ENCODE results near the gene BCL7A. TPM values are rescaled to one million over a fixed set of nuclear protein-coding genes. Genes with fewer than 3 reads are reported as not detected.
"Not testable (repeated sequence)": the region's sequence is repeated elsewhere in the genome, so short reads cannot be mapped to it uniquely, and the experiment has no call there.

BCL7A gene
- total RNA-seq (2014; rRNA removed): 3.1 and 5.7 TPM in 2 replicates
- 3.6 TPM for polyA plus RNA-seq (2012)

DNA sequence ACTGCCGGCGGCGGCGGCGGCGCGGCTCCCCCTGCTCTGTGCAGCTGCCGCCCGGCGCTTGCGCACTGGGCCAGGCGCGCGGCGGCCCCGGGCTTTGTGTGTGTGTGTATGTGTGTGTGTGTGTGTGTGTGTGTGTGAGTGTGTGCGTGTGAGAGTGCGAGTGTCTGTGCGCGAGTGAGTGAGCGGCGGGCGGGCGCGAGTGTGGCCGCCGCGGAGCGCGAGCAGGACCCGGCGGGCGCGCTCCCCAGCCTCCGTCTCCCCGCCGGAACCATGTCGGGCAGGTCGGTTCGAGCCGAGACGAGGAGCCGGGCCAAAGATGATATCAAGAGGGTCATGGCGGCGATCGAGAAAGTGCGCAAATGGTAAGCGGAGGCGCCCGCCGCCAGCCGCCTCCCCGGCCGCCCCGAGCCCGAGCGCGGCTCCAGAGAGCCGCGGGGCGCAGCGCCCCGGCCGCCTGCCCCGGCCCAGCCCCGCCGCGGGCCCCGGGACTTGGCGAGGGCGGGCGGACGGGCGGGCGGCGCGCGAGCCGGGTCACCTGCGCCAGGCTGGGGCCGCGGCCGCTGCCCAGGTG, at the start of gene BCL7A:
BCL7A (plus strand) TSS at position 63 of the 571 bp plus-strand sequence; CDS start at position 271, 208 bp downstream.
- DNase-seq (ENCODE audit: low read depth): peak; percentile 81

DNA sequence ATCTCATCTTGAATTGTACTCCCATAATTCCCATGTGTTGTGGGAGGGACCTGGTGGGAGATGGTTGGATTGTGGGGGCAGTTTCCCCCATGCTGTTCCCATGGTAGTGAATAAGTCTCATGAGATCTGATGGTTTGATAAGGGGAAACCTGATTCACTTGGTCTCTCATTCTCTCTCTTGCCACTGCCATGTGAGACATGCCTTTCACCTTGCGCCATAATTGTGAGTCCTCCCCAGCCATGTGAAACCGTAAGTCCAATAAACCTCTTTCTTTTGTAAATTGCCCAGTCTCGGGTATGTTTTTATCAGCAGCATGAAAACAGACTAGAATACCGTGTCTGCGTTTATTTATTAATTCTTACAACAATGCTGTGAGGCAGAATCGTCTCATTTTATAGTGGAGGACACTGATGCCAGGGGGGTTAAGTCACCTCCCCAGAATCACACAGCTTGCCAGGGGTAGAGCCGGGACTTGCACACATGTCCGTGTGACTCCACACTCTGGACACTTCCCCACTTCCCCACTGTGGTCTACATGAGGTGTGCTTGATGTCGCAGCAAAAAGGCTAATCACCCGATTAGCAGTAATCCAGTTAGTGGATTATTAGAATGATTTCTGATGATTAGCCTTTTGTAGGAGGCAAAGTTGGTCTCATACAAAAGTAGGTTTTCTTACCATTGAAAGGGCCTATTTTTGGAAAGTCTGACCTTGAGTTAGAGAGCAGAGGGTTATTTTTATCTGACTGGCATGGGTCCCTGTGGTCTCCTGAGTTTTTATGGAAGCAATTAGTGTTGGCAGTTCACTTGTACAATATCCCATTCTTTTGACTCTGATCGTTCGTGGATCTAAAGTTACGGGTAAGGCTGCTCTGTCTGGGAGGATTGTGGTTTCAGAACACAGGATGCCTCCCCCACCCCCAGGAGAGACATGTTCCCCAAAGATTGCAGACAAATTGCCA, 47.4 kb upstream of the BCL7A start:
- DNase-seq (ENCODE audit: low read depth): no peak

- DNase-seq (ENCODE audit: low read depth): no peak
Observed at GRCh38 chr12:121975021-121975420, 46.7 kb upstream of the BCL7A start.

DNA sequence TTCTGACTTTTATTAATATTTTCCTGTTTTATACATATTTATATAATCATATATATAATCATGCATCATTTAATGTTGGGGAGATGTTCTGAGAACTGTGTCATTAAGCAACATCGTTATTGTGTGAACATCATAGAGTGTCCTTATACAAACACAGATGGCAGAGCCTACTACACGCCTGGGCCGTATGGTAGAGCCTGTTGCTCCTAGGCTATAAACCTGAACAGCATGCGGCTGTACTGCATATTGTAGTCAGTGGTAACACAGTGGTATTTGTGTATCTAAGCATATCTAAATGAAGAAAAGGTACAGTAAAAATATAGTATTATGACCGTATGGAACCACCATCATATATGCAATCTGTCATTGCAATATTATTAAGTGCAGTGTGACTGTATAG, 44.7 kb upstream of the BCL7A start:
- DNase-seq (ENCODE audit: low read depth): no peak

DNA sequence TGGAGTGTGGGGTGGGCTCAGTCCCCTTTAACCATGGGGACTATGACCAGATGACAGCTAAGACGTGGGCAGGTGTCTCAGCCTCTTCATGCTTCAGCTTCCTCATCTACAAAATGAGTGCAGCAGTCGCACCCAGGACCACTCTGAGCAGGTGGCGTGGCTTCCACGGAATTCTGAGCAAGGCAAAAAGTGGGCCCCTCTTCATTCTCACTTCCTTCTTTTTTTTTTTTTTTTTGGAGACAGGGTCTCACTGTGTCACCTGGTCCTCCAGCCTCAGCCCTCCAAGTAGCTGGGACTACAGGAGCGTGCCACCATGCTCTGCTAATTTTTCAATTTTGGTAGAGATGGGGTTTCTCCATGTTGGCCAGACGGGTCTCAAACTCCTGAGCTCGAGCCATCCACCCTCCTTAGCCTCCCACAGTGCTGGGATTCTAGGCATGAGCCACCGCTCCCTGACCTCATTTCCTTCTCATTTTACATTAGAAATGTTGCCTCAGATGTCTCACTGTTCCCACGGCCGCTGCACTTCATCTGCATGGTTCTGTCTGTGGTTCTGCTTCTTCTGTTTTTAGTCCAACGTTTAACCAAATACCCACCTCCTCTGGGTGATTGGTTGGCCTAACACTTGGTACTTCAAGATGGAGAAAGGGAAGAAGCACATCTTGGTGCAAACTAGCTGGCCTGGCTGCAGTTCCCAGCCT, 41.3 kb upstream of the BCL7A start:
- peak; percentile 31 for DNase-seq (ENCODE audit: low read depth)

- DNase-seq (ENCODE audit: low read depth): no peak
Observed at GRCh38 chr12:121980892-121981272, 40.8 kb upstream of the BCL7A start.

GRCh38 chr12:121981456-121981855, 40.2 kb upstream of the BCL7A start:
- DNase-seq (ENCODE audit: low read depth): no peak

DNA sequence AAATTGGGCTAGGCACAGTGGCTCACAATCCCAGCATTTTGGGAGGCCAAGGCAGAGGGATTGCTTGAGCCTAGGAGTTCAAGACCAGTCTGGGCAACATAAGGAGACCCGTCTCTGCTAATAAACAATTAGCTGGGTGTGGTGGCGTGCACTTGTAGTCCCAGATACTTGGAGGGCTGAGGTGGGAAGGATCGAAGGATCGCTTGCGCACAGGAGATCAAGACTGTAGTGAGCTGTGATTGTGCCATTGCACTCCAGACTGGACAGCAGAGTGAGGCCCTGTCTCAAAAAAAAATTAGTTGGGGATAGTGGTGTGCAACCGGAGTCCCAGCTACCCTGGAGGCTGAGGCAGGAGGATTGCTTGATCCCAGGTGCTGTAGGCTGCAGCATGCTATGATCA, 38.7 kb upstream of the BCL7A start:
- DNase-seq (ENCODE audit: low read depth): no peak

DNA sequence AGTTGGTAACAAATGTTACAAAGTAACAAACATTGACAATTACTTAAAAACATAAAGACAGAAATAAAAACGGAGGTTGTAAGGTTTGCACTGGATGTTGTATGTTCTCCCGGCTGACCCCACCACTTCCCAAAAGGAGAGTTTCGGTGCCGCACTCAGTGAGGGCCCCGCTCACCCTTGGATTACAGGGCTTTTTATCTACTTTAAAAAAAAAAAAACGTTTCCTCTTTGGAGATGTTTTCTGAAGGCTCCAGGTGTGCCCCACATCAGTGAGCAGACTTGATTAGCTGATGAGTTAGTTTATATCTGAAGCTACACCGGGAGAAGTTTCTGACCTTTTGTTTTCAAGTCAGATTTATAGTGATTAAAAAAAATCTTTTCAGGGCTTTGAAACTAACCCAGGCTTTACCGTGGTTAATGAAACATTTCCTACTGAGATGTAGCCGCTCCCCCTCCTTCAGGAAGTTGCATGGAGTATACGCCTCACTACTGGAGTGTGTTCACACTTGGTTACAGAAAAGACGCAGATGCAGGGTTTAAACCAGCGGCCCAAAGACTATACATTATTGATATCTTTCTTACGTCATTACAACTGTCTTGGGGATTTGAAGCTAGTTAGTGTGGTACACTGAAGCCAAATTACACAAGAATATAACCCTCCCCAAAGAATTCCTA, 38.0 kb upstream of the BCL7A start:
- DNase-seq (ENCODE audit: low read depth): no peak

GRCh38 chr12:121986489-121987245, 35.0 kb upstream of the BCL7A start:
- DNase-seq (ENCODE audit: low read depth): no peak

DNA sequence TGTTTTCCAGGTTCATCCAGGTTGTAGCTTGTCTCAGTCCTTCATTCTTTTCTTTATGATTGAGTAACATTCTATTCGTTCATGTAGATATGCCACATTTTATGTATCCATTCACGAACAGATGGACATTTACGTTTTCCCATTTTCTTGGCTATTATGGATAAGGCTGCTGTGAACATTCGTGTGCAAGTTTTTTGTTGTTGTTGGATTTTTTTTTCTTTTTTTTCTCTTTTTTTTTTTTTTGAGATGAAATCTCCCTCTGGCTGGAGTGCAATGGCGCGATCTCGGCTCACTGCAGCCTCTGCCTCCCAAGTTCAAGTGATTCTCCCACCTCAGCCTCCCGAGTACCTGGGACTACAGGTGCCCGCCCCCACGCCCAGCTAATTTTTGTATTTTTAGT, 33.2 kb upstream of the BCL7A start:
- not testable (repeated sequence) for DNase-seq (ENCODE audit: low read depth)

DNA sequence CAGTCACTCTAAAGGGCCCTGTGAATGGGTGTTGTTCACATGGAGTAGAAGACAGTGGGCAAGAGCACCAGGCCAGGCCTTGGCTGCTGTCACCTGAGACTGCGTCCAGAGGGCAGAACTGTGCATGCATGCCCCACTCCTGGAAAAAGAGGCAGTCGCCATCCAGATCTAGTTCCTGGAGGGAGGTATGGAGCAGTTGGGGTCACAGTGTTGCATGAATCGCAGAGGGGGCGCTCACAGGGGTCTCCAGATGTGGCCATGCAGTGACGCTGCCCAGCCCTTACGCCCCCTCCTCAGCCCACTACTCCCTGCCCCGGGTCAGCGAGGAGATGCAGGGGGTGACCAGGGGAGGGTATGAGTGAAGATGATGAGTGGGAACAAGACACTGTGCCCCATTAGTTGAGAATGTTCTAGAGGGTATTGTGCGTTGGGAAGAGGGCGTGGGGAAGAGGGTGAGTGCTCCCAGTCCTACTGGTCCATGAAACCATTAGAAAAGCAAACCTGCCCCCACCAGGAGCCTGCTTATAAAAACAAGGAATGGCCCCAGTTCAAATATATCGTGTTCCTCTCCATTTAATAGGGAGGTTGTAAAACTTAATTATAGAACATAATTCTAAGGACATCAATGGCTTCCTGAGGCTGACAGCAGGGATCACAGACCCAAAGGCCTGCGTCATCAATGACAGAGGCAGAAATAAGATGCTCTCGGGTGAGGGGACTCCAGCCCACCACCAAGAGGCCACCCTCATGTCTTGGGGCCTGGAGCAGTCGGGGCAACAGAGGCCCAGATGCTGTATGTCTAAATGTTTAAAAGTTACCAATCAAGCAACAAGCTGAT, 32.2 kb upstream of the BCL7A start:
- DNase-seq (ENCODE audit: low read depth): no peak

DNA sequence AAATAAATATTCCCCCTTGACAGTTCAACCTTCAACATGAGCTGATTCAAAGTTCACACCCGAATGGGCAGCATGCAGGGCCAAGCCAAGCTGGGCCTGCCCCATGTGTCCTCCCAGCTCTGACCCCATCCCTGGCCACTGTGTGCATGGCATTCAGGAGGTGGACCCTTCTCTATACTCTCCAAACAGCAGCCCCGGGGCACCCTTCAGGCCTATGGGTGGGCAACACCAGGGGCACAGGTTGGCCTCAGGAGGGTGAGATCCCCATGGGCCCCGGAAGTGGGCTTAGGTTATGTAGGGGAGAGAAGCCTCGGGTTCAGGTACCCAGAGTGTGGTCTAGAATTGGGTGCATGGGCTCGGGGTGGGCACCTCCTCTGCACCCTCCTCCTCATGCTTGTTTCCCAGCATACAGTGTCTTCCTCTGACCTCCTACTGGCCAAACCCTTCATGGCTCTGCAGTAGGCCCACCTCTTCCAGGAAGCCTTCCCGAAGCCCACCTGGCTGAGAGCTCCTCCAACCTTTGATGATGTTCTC, 31.5 kb upstream of the BCL7A start:
- DNase-seq (ENCODE audit: low read depth): no peak

DNA sequence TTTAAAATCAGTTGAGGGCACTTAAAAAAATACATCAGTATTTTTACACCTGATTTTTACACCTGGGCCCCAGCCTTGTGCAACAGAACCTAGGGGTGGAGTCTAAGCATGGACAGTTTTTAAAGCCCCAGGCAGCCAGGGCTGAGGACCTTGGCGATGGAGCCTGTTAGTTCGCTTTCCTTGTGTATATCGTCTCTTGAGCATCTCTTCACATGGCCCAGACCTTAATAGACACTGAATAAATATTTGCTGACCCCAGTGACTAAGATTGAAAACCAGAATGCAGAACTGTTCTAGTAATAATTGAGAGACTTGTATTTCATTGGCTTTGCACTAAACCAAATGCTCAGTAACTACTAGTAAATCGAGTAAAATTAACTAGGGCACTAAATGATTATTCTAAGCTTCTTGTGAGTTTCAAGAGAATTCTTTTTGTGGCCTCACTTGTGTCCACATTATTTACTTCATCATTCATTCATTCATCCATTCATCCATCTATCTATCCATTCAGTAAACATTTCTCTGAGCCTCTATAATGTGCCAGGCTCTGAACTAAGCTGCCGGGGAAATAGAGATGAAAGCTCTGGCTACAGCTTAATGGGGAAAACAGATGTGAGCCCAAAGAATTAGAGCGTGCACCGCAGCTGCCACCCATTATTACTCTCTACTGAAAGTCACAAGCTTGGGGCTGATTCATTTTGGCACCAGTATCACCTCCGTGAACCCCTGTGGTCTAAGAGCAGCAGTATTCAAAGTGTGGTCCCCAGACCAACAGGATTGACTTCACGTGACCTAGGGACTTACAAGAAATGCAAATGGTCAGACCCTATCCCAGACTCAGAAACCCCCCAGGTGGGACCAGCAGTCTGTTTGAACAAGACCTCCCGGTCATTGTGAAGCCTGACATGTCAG, 30.7 kb upstream of the BCL7A start:
- DNase-seq (ENCODE audit: low read depth): peak; percentile 67

- DNase-seq (ENCODE audit: low read depth): peak; percentile 97
Observed at GRCh38 chr12:121992059-121992879, 29.4 kb upstream of the BCL7A start.

GRCh38 chr12:121996050-121996944, 25.4 kb upstream of the BCL7A start:
- DNase-seq (ENCODE audit: low read depth): no peak
